ENCODE results near the gene WDR7.

Gene WDR7

GRCh38 chr18:56658261-56658660 is 7.1 kb downstream of the WDR7 start:
- H3K79me1 ChIP-seq (ENCODE audit: low read depth, low read length): peaks cover 2% of the 10 kb centered on the region
- no peaks in the 10 kb centered on the region for H3K27me3 ChIP-seq (ENCODE audit: control insufficient read depth in 3 of 3, insufficient read depth in 3 of 3, low read depth in 1 of 3, low read length in 3 of 3)
- H3K4me3 ChIP-seq (ENCODE audit: low read length in 2 of 2): no peak overlapping the region
- no CpG with 5 or more reads among the region's 2 CpGs for WGBS, 2 donors (ENCODE audit: extremely low coverage in 2 of 2, insufficient read length in 2 of 2, insufficient replicate concordance in 1 of 2)
- no peak overlapping the region for H4K8ac ChIP-seq (ENCODE audit: low read depth, low read length)
- no peak overlapping the region for H2BK15ac ChIP-seq (ENCODE audit: low read length)
- DNase-seq (ENCODE audit: low spot score): no peak
- H3K27ac ChIP-seq (replicated peaks; ENCODE audit: low read length): no peak overlapping the region
- no peak overlapping the region for H3K23ac ChIP-seq (ENCODE audit: low read depth, low read length, poor library complexity)
- no peak overlapping the region for H3K9ac ChIP-seq (ENCODE audit: low read depth, low read length, poor library complexity)
- H3K9me3 ChIP-seq (replicated peaks in 1 of 2; ENCODE audit: control insufficient read depth in 2 of 2, insufficient read depth in 1 of 2, low read depth in 1 of 2, low read length in 2 of 2): peaks cover 0 to 2% of the 10 kb centered on the region in 2 donors
- no peak overlapping the region for H3K4me2 ChIP-seq (ENCODE audit: insufficient read depth, low read length, poor library complexity, severe bottlenecking)
- H3K4ac ChIP-seq (ENCODE audit: low read length): no peak overlapping the region
- no peak overlapping the region for H2BK5ac ChIP-seq (ENCODE audit: low read length)
- no peak overlapping the region for H2AK5ac ChIP-seq (ENCODE audit: low read depth, low read length)
- no peak overlapping the region for H3K18ac ChIP-seq (ENCODE audit: low read length)
- H3K14ac ChIP-seq (ENCODE audit: low read length): no peak overlapping the region
- no peak overlapping the region for H2BK12ac ChIP-seq (ENCODE audit: low read length)
- H3K36me3 ChIP-seq (replicated peaks in 1 of 2; ENCODE audit: control insufficient read depth in 2 of 2, insufficient read depth in 2 of 2, low read length in 2 of 2): no peaks in the 10 kb centered on the region
- no peak overlapping the region for H2AFZ ChIP-seq (ENCODE audit: low read length)
- no peak overlapping the region for H4K91ac ChIP-seq (ENCODE audit: low read depth, low read length, poor library complexity)
- H3K4me1 ChIP-seq (ENCODE audit: control insufficient read depth in 2 of 2, insufficient read depth in 1 of 2, low read depth in 1 of 2, low read length in 2 of 2): no peaks in the 10 kb centered on the region
- H2BK120ac ChIP-seq (ENCODE audit: low read depth, low read length): no peak overlapping the region

GRCh38 chr18:56659111-56659510 is 8.0 kb downstream of the WDR7 start:
- H3K4me3 ChIP-seq (ENCODE audit: low read length in 2 of 2): no peak overlapping the region
- H3K79me1 ChIP-seq (ENCODE audit: low read depth, low read length): peaks cover 2% of the 10 kb centered on the region
- H3K27ac ChIP-seq (replicated peaks; ENCODE audit: low read length): no peak overlapping the region
- no peak overlapping the region for H2AFZ ChIP-seq (ENCODE audit: low read length)
- H3K9ac ChIP-seq (ENCODE audit: low read depth, low read length, poor library complexity): no peak overlapping the region
- H3K4me2 ChIP-seq (ENCODE audit: insufficient read depth, low read length, poor library complexity, severe bottlenecking): no peak overlapping the region
- no peak overlapping the region for H2BK12ac ChIP-seq (ENCODE audit: low read length)
- H3K4ac ChIP-seq (ENCODE audit: low read length): no peak overlapping the region
- no peaks in the 10 kb centered on the region for H3K27me3 ChIP-seq (ENCODE audit: control insufficient read depth in 3 of 3, insufficient read depth in 3 of 3, low read depth in 1 of 3, low read length in 3 of 3)
- H3K9me3 ChIP-seq (replicated peaks in 1 of 2; ENCODE audit: control insufficient read depth in 2 of 2, insufficient read depth in 1 of 2, low read depth in 1 of 2, low read length in 2 of 2): peaks cover 0 to 2% of the 10 kb centered on the region in 2 donors
- H4K91ac ChIP-seq (ENCODE audit: low read depth, low read length, poor library complexity): no peak overlapping the region
- WGBS, 2 donors (ENCODE audit: extremely low coverage in 2 of 2, insufficient read length in 2 of 2, insufficient replicate concordance in 1 of 2): no CpG with 5 or more reads among the region's 4 CpGs
- H3K36me3 ChIP-seq (replicated peaks in 1 of 2; ENCODE audit: control insufficient read depth in 2 of 2, insufficient read depth in 2 of 2, low read length in 2 of 2): no peaks in the 10 kb centered on the region
- no peak overlapping the region for H2BK5ac ChIP-seq (ENCODE audit: low read length)
- H2BK120ac ChIP-seq (ENCODE audit: low read depth, low read length): no peak overlapping the region
- H2AK5ac ChIP-seq (ENCODE audit: low read depth, low read length): no peak overlapping the region
- no peak overlapping the region for H3K14ac ChIP-seq (ENCODE audit: low read length)
- no peak overlapping the region for H3K18ac ChIP-seq (ENCODE audit: low read length)
- H4K8ac ChIP-seq (ENCODE audit: low read depth, low read length): no peak overlapping the region
- no peaks in the 10 kb centered on the region for H3K4me1 ChIP-seq (ENCODE audit: control insufficient read depth in 2 of 2, insufficient read depth in 1 of 2, low read depth in 1 of 2, low read length in 2 of 2)
- DNase-seq (ENCODE audit: low spot score): no peak
- no peak overlapping the region for H3K23ac ChIP-seq (ENCODE audit: low read depth, low read length, poor library complexity)
- H2BK15ac ChIP-seq (ENCODE audit: low read length): no peak overlapping the region

- Histone ChIP-seq H2AFZ (ENCODE audit: low read length) (no peak overlapping the region), H3K23ac (ENCODE audit: low read depth, low read length, poor library complexity) (no peak overlapping the region), H2BK5ac (ENCODE audit: low read length) (no peak overlapping the region), H3K9me3 (replicated peaks in 1 of 2; ENCODE audit: control insufficient read depth in 2 of 2, insufficient read depth in 1 of 2, low read depth in 1 of 2, low read length in 2 of 2) (no peaks in the 10 kb centered on the region), H3K18ac (ENCODE audit: low read length) (no peak overlapping the region), H3K9ac (ENCODE audit: low read depth, low read length, poor library complexity) (no peak overlapping the region), H3K4me2 (ENCODE audit: insufficient read depth, low read length, poor library complexity, severe bottlenecking) (no peak overlapping the region), H3K27ac (replicated peaks; ENCODE audit: low read length) (no peak overlapping the region), H2BK120ac (ENCODE audit: low read depth, low read length) (no peak overlapping the region), H2AK5ac (ENCODE audit: low read depth, low read length) (no peak overlapping the region), H4K91ac (ENCODE audit: low read depth, low read length, poor library complexity) (no peak overlapping the region), H3K27me3 (ENCODE audit: control insufficient read depth in 3 of 3, insufficient read depth in 3 of 3, low read depth in 1 of 3, low read length in 3 of 3) (no peaks in the 10 kb centered on the region), H2BK12ac (ENCODE audit: low read length) (no peak overlapping the region), H3K4ac (ENCODE audit: low read length) (no peak overlapping the region), H3K4me1 (ENCODE audit: control insufficient read depth in 2 of 2, insufficient read depth in 1 of 2, low read depth in 1 of 2, low read length in 2 of 2) (no peaks in the 10 kb centered on the region), H3K79me1 (ENCODE audit: low read depth, low read length) (no peaks in the 10 kb centered on the region), H3K36me3 (replicated peaks in 1 of 2; ENCODE audit: control insufficient read depth in 2 of 2, insufficient read depth in 2 of 2, low read length in 2 of 2) (no peaks in the 10 kb centered on the region), H3K14ac (ENCODE audit: low read length) (no peak overlapping the region), H3K4me3 (ENCODE audit: low read length in 2 of 2) (no peak overlapping the region), H4K8ac (ENCODE audit: low read depth, low read length) (no peak overlapping the region), H2BK15ac (ENCODE audit: low read length) (no peak overlapping the region)
- WGBS, 2 donors (ENCODE audit: extremely low coverage in 2 of 2, insufficient read length in 2 of 2, insufficient replicate concordance in 1 of 2): no CpG with 5 or more reads among the region's 1 CpG
- no peak for DNase-seq (ENCODE audit: low spot score)
These were observed 9.5 kb downstream of the WDR7 start for GRCh38 chr18:56660655-56661054.

GRCh38 chr18:56661360-56662062 is 10.4 kb downstream of the WDR7 start:
- Histone ChIP-seq H3K79me1 (ENCODE audit: low read depth, low read length) (no peaks in the 10 kb centered on the region), H2BK5ac (ENCODE audit: low read length) (no peak overlapping the region), H4K91ac (ENCODE audit: low read depth, low read length, poor library complexity) (no peak overlapping the region), H2BK120ac (ENCODE audit: low read depth, low read length) (no peak overlapping the region), H4K8ac (ENCODE audit: low read depth, low read length) (no peak overlapping the region), H3K4me3 (ENCODE audit: low read length in 2 of 2) (no peak overlapping the region), H2AK5ac (ENCODE audit: low read depth, low read length) (no peak overlapping the region), H2BK15ac (ENCODE audit: low read length) (no peak overlapping the region), H3K9ac (ENCODE audit: low read depth, low read length, poor library complexity) (no peak overlapping the region), H3K36me3 (replicated peaks in 1 of 2; ENCODE audit: control insufficient read depth in 2 of 2, insufficient read depth in 2 of 2, low read length in 2 of 2) (no peaks in the 10 kb centered on the region), H3K4ac (ENCODE audit: low read length) (no peak overlapping the region), H2BK12ac (ENCODE audit: low read length) (no peak overlapping the region), H2AFZ (ENCODE audit: low read length) (no peak overlapping the region), H3K27ac (replicated peaks; ENCODE audit: low read length) (no peak overlapping the region), H3K18ac (ENCODE audit: low read length) (no peak overlapping the region), H3K23ac (ENCODE audit: low read depth, low read length, poor library complexity) (no peak overlapping the region), H3K4me1 (ENCODE audit: control insufficient read depth in 2 of 2, insufficient read depth in 1 of 2, low read depth in 1 of 2, low read length in 2 of 2) (no peaks in the 10 kb centered on the region), H3K14ac (ENCODE audit: low read length) (no peak overlapping the region), H3K4me2 (ENCODE audit: insufficient read depth, low read length, poor library complexity, severe bottlenecking) (no peak overlapping the region), H3K9me3 (replicated peaks in 1 of 2; ENCODE audit: control insufficient read depth in 2 of 2, insufficient read depth in 1 of 2, low read depth in 1 of 2, low read length in 2 of 2) (no peaks in the 10 kb centered on the region), H3K27me3 (ENCODE audit: control insufficient read depth in 3 of 3, insufficient read depth in 3 of 3, low read depth in 1 of 3, low read length in 3 of 3) (no peaks in the 10 kb centered on the region)
- WGBS, 2 donors (ENCODE audit: extremely low coverage in 2 of 2, insufficient read length in 2 of 2, insufficient replicate concordance in 1 of 2): no CpG with 5 or more reads among the region's 2 CpGs
- no peak for DNase-seq (ENCODE audit: low spot score)

All from neuronal stem cell (in vitro differentiated cells).